Measurements from ENCODE around the gene ETHE1. TPM values are rescaled to one million over a fixed set of nuclear protein-coding genes. Genes with fewer than 3 reads are reported as not detected.

The ETHE1 gene
- total and polyA plus RNA-seq, 12 donors = 15.9 to 78.7 (median 33.2) TPM

DNA sequence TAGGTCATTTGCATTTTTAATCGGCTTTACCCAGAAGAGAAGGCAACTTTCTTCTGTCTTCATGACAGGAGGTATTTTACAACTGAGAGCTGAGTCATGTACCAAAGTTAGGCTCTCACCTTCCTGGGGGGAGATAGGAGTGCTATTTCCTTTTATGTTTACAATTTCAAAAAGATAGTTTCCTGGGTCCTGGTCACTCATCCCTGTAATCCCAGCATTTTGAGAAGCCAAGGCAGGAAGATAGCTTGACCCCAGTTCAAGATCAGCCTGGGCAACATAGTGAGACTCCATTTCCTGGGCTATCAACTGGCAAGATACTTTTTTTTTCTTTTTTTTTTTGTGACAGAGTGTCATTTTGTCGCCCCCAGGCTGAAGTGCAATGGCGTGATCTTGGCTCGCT lies 69.2 kb downstream of the ETHE1 start:
- intact Hi-C loops (cut with DNase I) = loop anchor here in 1 of 2 donors (10.0 kb wide), 1 partner anchor 197 kb away; no protein-coding TSS in a partner anchor
- H3K4me1 ChIP-seq (replicated peaks in 1 of 2) = peaks cover 0 to 1% of the 10 kb centered on the region in 2 donors
- H3K9me3 ChIP-seq (replicated peaks in 1 of 3) = no peaks in the 10 kb centered on the region
- no peaks in the 10 kb centered on the region for H3K36me3 ChIP-seq (replicated peaks in 1 of 2)
- TF ChIP-seq POLR2A (IDR thresholded peaks at IDR 0.05) = no peak
- TF ChIP-seq, protein P1, sequence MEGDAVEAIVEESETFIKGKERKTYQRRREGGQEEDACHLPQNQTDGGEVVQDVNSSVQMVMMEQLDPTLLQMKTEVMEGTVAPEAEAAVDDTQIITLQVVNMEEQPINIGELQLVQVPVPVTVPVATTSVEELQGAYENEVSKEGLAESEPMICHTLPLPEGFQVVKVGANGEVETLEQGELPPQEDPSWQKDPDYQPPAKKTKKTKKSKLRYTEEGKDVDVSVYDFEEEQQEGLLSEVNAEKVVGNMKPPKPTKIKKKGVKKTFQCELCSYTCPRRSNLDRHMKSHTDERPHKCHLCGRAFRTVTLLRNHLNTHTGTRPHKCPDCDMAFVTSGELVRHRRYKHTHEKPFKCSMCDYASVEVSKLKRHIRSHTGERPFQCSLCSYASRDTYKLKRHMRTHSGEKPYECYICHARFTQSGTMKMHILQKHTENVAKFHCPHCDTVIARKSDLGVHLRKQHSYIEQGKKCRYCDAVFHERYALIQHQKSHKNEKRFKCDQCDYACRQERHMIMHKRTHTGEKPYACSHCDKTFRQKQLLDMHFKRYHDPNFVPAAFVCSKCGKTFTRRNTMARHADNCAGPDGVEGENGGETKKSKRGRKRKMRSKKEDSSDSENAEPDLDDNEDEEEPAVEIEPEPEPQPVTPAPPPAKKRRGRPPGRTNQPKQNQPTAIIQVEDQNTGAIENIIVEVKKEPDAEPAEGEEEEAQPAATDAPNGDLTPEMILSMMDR (IDR thresholded peaks at IDR 0.05) = no peak
- no peaks in the 10 kb centered on the region for H3K27me3 ChIP-seq
- 76 to 86% (median 82%) methylated on average over 4 of the region's 4 CpGs for WGBS, 4 donors
- no peak for DNase-seq
- no peak overlapping the region for H3K27ac ChIP-seq
- no peak overlapping the region for H3K4me3 ChIP-seq

Other genes with a start within 250 kb of the ETHE1 start
- gene CD177, start 173.5 kb downstream of the ETHE1 start, total RNA-seq = under 1 TPM in 4 of 9 donors, not detected in 5; 0.39 to 0.58 (median 0.55) TPM
- under 1 TPM; 0.20 to 0.35 (median 0.24) TPM for gene CD177, start 173.5 kb downstream of the ETHE1 start, polyA plus RNA-seq
- gene TEX101, start 112.3 kb downstream of the ETHE1 start, total RNA-seq = not detected
- gene TEX101, start 112.3 kb downstream of the ETHE1 start, polyA plus RNA-seq = not detected
- gene LYPD3, start 61.6 kb downstream of the ETHE1 start, total RNA-seq = 1 to 10 TPM in 5 of 9 donors, under 1 TPM in 4; 0.18 to 1.9 (median 1.1) TPM
- under 1 TPM; 0.48 to 0.73 (median 0.57) TPM for gene LYPD3, start 61.6 kb downstream of the ETHE1 start, polyA plus RNA-seq
- 10 to 100 TPM in 8 of 9 donors, 1 to 10 TPM in 1; 3.5 to 30.7 (median 16.2) TPM for gene PHLDB3, start 22.5 kb downstream of the ETHE1 start, total RNA-seq
- gene PHLDB3, start 22.5 kb downstream of the ETHE1 start, polyA plus RNA-seq = 10 to 100 TPM in 2 of 3 donors, 1 to 10 TPM in 1; 1.7 to 54.5 (median 33.7) TPM
- 1 to 10 TPM in 3 of 9 donors, under 1 TPM in 4, not detected in 2; 0.22 to 2.9 (median 0.42) TPM for gene ZNF575, start 6.0 kb upstream of the ETHE1 start, total RNA-seq
- gene ZNF575, start 6.0 kb upstream of the ETHE1 start, polyA plus RNA-seq = 1 to 10 TPM in 2 of 3 donors, under 1 TPM in 1; 0.53 to 2.2 (median 1.2) TPM
- gene XRCC1, start 48.3 kb upstream of the ETHE1 start, total RNA-seq = 10 to 100 TPM; 16.6 to 32.2 (median 28.7) TPM
- gene XRCC1, start 48.3 kb upstream of the ETHE1 start, polyA plus RNA-seq = 10 to 100 TPM; 15.7 to 37.2 (median 31.1) TPM
- gene PINLYP, start 48.6 kb upstream of the ETHE1 start, total RNA-seq = 10 to 100 TPM in 1 of 9 donors, 1 to 10 TPM in 6, under 1 TPM in 1, not detected in 1; 0.61 to 11.0 (median 3.0) TPM
- 10 to 100 TPM in 2 of 3 donors, 1 to 10 TPM in 1; 4.3 to 16.0 (median 12.4) TPM for gene PINLYP, start 48.6 kb upstream of the ETHE1 start, polyA plus RNA-seq
- 10 to 100 TPM; 14.0 to 57.9 (median 23.8) TPM for gene IRGQ, start 68.9 kb upstream of the ETHE1 start, total RNA-seq
- 10 to 100 TPM in 1 of 3 donors, 1 to 10 TPM in 2; 7.0 to 12.8 (median 7.4) TPM for gene IRGQ, start 68.9 kb upstream of the ETHE1 start, polyA plus RNA-seq
- 100 to 1,000 TPM in 1 of 9 donors, 10 to 100 TPM in 8; 15.2 to 114 (median 25.5) TPM for gene ZNF576, start 69.4 kb upstream of the ETHE1 start, total RNA-seq
- 10 to 100 TPM in 2 of 3 donors, 1 to 10 TPM in 1; 9.8 to 13.7 (median 10.8) TPM for gene ZNF576, start 69.4 kb upstream of the ETHE1 start, polyA plus RNA-seq
- gene SRRM5, start 84.9 kb upstream of the ETHE1 start, total RNA-seq = under 1 TPM in 6 of 9 donors, not detected in 3; 0.15 to 0.43 (median 0.18) TPM
- gene SRRM5, start 84.9 kb upstream of the ETHE1 start, polyA plus RNA-seq = 1 to 10 TPM in 2 of 3 donors, under 1 TPM in 1; 0.53 to 4.7 (median 1.2) TPM
- 10 to 100 TPM; 34.9 to 71.2 (median 57.9) TPM for gene ZNF428, start 92.4 kb upstream of the ETHE1 start, total RNA-seq
- 100 to 1,000 TPM in 2 of 3 donors, 10 to 100 TPM in 1; 10.3 to 214 (median 148) TPM for gene ZNF428, start 92.4 kb upstream of the ETHE1 start, polyA plus RNA-seq
- gene CADM4, start 112.6 kb upstream of the ETHE1 start, total RNA-seq = 10 to 100 TPM; 16.6 to 53.9 (median 38.6) TPM
- gene CADM4, start 112.6 kb upstream of the ETHE1 start, polyA plus RNA-seq = 10 to 100 TPM; 21.7 to 92.7 (median 41.4) TPM
- 10 to 100 TPM in 6 of 9 donors, 1 to 10 TPM in 3; 4.5 to 25.9 (median 12.1) TPM for gene PLAUR, start 143.0 kb upstream of the ETHE1 start, total RNA-seq
- gene PLAUR, start 143.0 kb upstream of the ETHE1 start, polyA plus RNA-seq = 10 to 100 TPM in 2 of 3 donors, 1 to 10 TPM in 1; 6.3 to 16.3 (median 14.5) TPM
- not detected for gene IRGC, start 188.9 kb upstream of the ETHE1 start, total RNA-seq
- gene IRGC, start 188.9 kb upstream of the ETHE1 start, polyA plus RNA-seq = not detected
- 10 to 100 TPM; 19.4 to 58.5 (median 34.4) TPM for gene SMG9, start 227.8 kb upstream of the ETHE1 start, total RNA-seq
- 10 to 100 TPM; 39.9 to 63.2 (median 51.6) TPM for gene SMG9, start 227.8 kb upstream of the ETHE1 start, polyA plus RNA-seq